Activated CD8-positive, alpha-beta memory T cell treated with anti-CD3 and anti-CD28 coated beads, Interleukin-2, amount 50 U/mL, for 48 hours (primary cell): ENCODE results near the gene CACNA2D1.

Source experiments
- DNase-seq: peaks from one replicate; pipeline ENCODE4 v3.0.0-alpha.2; 2020

The CACNA2D1 gene

DNA sequence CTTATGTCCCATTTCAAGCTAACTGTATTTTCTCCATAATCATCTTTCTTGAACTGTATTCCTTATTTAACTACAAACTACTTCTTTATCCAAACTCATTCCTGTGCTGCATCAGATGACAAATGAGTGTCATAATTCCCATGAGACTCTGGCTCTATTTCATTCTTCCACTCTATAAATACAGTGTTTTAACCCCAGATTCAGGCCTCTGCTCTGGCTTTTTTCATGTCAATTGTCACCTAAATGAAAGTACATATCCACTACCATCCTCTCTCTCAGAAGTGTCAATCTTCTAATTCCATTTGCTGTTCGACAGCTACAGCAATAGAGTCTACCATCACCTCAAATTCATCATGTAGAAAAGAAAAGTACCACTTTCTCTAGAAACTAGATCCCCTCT lies 172.7 kb downstream of the CACNA2D1 start:
- DNase-seq = no peak

DNA sequence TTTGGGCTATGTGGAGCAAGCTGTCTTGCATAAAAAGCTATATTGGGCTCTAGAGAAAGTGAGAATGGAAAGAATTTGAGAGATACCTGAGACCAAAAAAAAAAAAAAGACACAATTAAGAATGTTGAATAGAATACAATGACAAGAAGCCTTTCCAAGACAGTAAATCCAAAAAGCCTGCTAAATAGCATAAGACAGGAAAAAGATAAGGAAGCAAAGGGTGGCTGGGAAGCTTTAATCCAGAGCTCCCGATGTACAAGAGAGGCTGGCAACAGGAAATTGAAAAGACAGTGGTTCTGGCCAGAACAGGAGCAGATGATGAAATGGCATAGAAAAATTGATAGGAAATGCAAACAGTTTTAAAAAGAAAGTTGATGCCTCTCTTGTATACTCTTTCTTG lies 174.9 kb downstream of the CACNA2D1 start:
- DNase-seq = no peak

DNA sequence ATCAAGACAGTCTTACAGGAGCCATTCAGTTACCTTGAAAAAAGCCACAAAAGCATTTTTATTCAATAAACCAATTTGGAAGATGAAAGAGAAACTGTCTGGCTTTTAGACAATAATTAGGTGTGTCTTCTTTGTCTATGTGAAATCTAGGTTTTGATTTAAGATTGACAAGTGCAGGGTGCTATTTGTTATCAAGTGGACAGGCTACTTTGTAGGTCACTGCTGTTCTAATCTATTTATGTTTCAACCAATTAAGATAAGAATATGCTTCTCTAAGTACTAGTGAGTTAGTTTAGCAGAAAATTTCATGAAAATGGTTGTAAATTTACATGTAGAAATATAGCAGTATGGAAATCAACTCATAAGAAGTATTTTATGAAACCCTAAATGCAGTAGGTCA lies 177.5 kb downstream of the CACNA2D1 start:
- DNase-seq = no peak

DNA sequence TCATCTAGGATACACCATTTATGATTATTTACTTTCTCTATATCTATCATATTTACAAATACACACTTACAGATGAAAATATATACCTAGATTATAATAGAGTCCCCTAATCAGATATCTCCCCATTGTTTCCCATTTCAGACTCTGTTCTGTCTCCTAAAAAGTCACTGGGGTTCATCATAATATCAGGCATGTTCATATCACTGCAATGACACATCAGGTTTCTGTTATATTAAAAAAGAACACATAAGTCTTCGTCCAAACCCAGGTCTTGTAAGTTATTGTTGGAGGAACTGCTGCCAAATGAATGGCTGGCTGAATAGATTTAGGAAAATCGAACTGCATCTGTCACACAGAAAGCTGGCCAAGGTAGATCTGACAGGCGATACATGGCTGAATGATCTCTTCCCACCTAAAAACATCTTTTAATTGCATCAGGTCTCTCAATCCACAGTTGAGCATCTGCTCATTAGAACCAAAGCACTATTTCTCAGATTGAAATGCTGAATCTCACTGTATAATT lies 178.7 kb downstream of the CACNA2D1 start:
- DNase-seq = no peak

DNA sequence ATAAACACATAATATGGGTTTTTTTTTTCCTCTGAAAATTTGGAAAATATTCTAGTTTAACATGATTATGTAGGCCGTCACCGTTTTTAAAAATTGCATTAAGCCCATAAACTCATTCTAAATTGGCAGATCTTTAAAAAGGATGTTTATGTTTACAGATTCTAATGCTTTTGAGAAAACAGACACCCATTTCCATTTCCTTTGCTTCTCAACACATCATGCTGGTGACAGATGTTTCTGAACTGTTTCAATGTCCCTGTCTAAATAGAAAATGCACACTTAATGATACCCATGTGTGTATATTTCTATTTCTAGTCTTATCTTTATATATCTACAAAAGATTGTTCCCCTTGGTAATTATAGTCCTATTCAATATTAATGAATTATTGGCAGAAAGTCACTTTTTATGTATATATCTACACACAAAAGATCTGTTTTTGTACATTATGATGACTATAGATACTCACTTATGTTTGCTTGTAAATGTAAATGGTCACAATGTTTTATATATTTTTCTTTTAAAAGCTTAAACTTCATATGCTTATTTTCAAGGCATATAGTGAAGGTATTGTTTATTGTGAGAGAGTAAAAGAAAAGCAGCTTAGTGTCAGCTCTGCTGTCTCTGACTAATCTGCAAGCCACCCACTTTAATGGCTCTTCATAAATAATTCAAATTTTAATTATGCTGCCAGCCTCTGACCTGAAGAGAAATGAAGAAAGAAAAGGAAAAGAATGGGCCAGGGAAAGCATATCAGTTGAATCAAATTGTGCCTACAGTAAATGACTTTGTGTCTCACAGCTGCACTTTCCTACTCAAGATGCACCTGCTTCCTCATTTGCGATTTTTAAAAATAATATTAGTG lies 179.4 kb downstream of the CACNA2D1 start:
- DNase-seq = no peak

DNA sequence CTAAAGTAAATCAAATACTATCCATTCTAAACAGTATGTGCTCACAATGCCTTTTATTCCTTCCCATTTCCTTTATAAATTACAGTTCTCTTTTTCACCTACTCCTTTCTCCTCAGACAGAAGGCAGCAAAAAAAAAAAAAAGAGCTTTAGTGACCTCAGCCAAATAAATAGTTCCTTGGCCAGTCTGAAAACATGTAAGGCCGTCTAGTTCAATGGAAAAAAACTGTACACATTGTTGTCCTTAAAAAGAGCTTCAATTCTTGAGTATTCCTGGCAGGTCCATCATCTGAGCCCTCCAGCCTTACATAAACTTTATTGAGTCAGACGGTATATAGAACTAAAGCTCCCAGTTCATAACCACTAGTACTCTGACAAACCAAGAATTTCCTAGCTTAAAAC lies 185.4 kb downstream of the CACNA2D1 start:
- DNase-seq = no peak

DNA sequence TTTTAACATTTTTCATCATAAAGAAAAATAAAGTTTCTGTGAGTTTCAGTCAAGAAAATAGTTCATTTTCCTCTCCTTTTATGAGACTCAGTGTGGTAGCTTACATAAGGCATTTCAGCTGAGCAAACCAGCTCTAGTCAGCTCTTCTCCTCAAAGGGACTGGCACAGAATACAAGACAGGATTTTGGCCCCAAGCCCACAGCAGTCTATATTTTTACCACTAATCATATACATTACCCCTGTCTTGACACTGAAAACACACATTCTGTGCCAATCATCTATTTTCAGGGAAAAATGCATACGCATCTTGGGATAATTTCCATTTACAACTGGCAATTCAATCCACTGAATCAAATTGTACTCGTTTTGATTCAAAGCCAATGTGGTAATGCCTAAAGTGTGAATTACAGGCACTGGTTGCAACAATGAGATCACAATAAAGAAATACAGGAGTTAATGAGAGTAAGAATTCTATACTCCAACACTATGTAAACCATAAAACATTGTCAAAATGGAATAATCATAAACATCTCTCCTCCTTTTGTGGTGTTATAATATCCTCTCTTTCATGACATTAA lies 186.4 kb downstream of the CACNA2D1 start:
- DNase-seq = no peak

DNA sequence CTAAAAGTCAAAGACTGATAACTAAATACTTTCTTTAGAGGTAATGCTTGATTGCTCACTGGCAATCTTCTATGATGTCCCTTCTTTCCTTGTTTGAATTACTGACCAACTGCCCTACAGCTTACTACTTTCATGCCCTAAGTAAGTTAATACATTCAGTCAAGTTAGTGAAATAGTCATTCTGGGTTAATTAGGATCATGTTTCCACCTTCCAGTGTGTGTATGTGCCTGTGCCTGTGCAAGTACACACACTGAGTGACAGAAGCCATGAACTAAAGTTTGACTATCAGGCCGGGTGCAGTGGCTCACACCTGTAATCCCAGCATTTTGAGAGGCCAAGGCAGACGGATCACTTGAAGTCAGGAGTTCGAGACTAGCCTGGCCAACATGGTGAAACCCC lies 187.9 kb downstream of the CACNA2D1 start:
- DNase-seq = no peak

DNA sequence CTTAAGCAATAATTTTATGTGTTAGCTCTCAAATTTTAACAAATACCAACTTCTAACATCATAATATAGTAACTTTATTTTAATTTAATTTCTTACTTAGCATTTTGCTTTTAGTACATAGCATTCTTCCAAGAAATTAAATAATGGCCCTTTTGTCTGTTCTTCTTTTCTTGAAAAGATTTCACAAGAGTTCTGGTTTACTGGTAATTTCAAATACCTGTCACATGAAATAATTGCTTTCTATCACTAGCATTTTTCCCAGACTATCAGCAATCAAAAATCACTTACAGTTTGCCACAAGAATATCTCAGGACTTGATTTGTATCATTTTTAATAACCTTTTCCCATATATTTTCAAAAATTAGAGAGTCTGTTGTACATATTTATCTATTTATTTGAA lies 193.0 kb downstream of the CACNA2D1 start:
- DNase-seq = no peak

DNA sequence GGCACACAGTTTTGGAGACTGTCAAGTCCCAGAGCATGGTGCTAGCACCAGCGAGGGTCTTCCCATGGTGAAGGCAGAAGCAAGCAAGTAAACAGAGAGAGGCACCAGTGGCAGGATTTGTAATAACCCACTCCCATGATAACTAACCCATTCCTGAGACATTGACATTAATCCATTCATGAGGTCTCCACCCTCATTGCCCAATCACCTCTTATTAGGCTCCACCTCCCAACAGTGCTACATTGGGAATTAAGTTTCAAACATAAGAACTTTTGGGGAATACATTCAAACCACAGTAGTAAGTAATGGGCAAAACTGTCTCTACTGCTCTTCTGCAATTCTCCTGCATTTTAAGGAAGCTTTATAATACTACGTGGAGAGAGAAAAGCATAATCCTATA lies 193.6 kb downstream of the CACNA2D1 start:
- DNase-seq = no peak

DNA sequence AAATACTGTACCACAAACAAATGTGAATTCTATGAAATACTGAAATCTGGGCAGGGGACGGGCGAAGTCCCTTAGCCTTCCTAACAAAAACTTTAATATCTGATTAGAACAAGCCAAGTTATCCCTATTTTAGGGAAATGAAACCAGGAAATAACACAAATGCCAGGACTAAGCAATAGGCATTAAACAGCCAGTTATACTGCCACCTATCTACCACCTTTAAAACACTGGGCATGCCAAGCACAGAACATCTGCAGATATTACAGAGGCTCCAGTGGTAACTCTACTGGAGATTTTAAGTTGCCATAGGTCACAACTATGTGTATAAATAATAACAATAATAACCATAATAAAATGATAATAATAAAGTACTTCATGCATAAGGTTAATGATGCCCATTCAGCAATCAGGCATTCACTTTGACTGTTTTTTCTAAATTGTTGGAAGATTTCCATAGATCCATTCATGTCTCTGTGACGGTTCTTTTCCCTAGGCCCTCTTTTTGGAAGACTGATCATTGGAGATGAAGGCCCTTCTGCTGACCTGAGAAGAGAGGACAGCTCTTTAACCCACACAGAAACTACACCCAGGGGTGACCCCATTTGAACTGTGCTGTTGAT lies 195.7 kb downstream of the CACNA2D1 start:
- no peak for DNase-seq

DNA sequence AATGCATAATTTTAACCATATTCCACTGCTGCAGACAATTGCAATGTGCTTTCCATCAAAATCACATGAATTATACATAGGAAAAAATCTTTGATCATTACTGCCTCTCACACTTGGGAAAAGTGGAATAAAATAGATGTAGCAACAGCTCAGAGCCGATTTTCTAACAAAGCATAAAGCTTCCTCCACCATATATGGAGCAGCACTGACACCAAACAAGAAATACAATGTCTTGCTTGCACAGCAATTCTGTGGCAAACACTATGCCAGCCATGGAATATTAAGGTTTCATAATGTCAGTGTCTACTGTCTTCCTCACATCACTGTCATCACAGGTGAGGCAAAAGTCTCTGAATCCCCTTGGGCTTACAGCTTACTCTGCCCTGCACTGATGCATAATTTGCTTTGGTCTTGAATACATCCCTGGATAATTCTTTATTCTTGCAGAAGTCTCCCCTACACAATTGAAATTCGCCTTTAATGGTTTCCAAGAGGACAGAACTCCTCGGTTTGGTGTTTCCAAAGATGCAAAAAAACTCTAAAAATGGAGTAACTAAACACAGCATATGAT lies 198.5 kb downstream of the CACNA2D1 start:
- no peak for DNase-seq

DNA sequence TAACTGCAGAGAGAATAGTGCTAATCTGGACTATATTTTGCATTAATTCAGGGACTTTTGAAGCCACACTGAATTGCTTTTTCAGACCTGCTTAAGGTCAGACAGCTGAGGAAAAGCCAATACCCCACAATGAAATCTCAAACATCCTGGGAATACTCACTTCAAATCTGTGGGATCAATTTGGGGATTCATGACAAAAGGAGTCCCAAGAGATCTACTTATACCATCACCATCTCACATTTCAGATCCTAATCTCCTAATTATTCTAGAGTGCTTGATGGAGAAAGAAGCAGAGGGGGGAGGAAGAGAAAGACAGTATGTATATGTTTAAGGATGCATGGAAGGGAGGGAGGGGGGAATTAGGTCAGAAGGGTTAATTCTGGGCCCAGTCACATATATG lies 202.2 kb downstream of the CACNA2D1 start:
- no peak for DNase-seq

DNA sequence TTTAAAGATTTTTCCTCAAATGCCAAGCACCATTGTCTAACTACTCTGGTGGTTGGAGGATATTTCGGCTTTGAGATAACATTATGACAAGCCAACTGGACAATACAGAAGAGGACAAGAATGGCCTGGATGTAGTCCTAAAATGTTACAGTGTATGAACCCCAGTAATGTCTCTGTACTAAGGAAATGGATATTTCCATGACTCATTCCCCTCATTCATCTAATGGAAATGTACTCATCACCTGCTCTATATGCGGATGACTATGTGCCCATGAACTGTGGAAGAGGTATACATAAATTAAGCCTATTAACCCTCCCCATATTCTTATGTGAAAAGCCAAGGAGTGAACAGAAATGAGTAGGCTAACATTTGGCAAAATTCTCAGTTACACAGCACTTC lies 207.9 kb downstream of the CACNA2D1 start:
- DNase-seq = no peak

DNA sequence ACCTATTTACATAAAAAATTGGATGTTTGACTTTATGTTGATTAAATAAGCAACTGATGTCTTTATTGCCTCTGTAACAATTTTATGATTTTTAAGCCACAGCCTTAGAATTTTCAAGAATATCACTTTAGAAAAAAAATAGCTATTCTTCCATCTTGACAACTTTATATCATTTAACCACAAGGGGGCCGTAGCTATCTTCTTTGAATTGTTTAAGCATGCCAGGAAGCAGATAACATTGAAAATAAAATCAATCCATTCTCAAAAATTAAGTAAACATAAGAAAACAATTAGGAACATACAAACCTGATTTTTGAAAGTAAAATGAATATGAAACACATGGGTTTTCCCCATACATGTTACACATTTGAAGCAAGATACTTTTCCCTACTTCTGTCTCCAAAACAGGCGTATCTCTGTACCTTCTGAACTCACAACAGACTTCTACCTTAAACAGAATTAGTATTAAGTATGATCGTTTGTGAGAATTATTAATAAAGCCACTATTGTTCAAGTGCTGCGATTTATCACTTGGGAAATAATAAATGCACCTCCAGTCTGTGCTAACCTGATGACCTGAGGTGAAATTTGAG lies 209.0 kb downstream of the CACNA2D1 start:
- no peak for DNase-seq

DNA sequence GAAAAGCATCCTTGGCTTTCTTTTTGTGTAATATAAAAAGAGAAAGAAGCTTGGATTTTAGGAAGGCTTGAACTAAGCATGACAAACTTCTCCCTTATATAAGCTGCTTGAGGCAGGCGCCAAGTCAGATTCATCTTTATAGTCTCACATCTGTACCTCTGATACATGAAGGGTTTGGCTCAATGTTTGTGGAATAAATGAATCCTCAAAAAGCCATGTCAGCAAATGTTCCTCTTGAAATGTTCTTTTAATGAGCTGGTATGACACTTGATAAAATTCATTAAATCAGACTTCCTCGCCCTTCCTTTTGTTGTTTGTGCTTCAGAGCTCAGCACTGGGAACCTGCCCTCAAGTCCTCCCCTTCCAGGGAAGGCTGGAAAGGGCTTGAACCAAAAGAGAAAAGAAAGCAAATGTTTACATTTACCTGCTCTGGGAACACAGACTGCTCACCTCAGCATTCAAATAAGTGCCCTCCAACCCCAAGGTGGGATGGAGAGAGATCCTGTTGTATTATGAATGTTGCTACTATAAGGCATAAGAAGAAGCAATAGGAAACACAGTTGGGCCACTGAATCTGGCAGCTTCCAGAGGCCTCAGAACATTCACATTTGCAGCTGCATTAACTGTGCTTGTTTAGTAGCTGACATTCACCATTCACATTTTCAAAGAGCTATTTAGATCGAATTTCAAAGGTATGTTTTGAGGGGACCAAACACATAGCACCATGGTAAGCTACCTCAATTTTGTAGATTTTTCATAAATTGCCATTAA lies 212.6 kb downstream of the CACNA2D1 start:
- no peak for DNase-seq

DNA sequence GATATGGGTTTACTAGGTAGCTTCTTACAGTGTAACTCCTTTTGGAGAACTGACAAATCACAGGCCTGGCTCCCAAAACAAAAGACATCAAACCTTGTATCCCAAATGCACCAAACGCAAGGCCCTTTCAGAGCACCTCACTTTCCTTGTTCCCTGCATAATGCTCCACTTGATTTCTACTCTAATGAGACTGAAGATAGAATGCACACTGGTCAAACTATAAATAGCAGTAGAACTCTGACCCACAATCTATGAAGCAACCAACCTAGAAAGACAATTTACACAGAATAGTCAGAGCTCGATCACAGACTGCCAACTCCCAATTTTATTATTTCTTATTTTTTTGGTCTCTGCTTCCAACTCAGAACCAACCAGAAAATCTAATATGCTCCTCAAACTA lies 214.4 kb downstream of the CACNA2D1 start:
- no peak for DNase-seq

DNA sequence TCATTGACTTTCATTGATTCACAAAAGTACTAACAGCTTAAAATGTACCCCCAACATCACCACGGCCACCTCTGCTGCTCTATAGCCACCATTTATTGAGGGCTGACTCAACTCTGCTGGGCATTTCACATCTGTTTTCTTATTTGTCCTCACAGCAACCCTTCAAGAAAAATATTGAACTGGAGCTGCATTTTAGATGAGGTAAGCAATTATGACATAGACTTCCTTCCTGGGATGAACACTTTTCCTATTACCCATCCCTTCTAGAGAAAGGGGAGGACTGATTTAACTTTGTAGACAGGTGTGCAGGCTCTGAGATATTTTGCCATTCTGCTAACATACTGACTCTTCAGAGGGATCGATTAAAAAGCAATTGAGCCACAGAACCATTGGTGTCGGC lies 217.4 kb downstream of the CACNA2D1 start:
- no peak for DNase-seq

DNA sequence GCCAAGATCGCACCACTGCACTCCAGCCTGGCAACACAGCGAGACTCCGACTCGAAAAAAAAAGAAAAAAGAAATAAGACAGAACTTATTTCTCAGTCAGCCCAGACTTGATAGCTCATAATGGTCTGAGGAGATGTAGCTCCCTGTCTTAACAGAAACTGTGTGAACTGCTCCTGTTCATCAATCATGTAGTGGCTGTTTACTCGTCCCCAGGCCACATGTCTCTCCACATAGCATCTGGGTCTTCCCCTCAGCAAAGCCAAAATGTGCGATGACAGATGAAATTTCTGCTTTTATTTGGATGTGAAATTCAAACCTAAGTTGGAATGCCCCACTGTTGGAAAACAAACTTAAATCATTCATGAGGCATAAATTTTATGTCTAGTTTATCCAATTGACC lies 219.0 kb downstream of the CACNA2D1 start:
- DNase-seq = no peak

DNA sequence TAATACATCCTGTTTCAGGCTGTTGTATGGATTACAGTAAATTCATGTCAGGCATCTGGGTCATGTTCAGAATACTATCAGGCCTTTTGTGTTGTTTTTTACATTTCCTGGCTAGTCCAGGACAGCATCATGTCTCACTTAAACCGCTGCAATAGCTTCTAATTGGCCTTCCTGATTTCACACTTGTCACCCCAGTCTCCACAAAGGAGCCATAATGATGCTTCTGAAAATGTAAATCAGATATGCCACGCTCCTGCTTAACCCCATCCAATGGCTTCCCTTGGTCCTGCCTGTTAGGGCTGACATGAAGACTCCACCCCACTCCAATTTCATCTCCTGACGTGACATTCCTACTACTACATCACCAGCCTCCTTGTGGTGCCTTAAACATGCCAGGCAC lies 220.0 kb downstream of the CACNA2D1 start:
- DNase-seq = no peak

DNA sequence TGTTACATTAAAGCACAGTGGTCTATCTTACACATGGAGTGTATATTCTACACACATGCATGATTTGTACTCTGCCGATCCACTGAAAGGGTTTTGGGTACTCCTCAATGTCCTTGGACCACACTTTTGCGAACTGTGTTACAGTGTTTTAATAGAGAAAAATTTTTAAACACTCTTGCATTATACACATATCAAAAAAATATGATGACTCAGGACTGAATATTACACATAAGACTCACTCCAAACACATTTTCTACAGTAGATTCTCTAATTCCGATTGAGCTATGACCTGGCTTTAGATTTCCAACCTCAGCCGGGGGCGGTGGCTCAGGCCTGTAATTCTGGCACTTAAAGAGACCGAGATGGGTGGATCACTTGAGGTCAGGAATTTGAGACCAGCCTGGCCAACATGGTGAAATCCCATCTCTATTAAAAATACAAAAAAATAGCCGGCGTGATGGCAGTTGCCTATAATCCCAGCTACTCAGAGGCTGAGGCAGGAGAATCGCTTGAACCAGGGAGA lies 222.4 kb downstream of the CACNA2D1 start:
- no peak for DNase-seq

DNA sequence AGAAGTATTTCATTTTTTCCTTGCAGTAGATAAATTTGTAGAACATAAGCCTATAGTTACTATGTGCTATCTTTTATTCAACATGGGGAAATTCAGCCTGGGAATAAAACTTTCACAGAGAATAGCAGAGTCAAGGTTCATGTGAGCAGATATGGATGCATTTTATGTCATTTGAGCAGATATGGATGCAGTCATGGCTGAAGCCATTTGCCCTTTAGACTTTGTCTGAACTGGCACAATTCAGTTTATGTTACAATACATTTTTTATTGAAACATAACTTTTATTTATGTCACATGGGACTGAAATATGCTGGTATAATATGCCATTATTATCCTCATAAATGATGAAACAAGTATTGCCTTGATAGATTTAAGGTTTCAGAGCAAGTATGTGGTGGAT lies 231.1 kb downstream of the CACNA2D1 start:
- no peak for DNase-seq
